Caki2 (cell line): ENCODE measurements around the gene MTHFR. TPM values are rescaled to one million over a fixed set of nuclear protein-coding genes. Genes with fewer than 3 reads are reported as not detected.

ENCODE experiments used
- DNase-seq: peaks from one replicate; pipeline ENCODE4 v3.0.0-alpha.2; 2015; ENCODE audit warnings: low read depth
- in situ Hi-C: cut with HindIII; loops from 2 replicates; pipeline ENCODE4 v1.10.0; 2016; ENCODE audit warnings: low sequenced_read_pairs, low pct_unique_long_range_greater_than_20kb, mixed read lengths
- total RNA-seq: library from RNA; depleted of rRNA; stranded (reverse); fragments of >200 nt; shearing (Covaris generic); gene quantifications from 2 replicates; pipeline ENCODE4 v1.2.3, GENCODE V29; 2014; ENCODE audit warnings: low replicate concordance

The MTHFR gene
- total RNA-seq, 1 experiment from 2014 or later, result 12.0 TPM

- DNase-seq, result no peak
- in situ Hi-C loops, result no loop called here
Observed at GRCh38 chr1:11770011-11770410, 35.8 kb downstream of the MTHFR start.

GRCh38 chr1:11769274-11769673 lies 36.5 kb downstream of the MTHFR start:
- in situ Hi-C loops, result no loop called here
- no peak for DNase-seq

GRCh38 chr1:11768821-11769220 lies 36.9 kb downstream of the MTHFR start:
- DNase-seq, result no peak
- in situ Hi-C loops, result no loop called here

- in situ Hi-C loops, result no loop called here
- no peak for DNase-seq
Observed at GRCh38 chr1:11767922-11768704, 37.7 kb downstream of the MTHFR start.

- in situ Hi-C loops, result no loop called here
- DNase-seq, result no peak
Observed at GRCh38 chr1:11766429-11766776, 39.4 kb downstream of the MTHFR start.

- in situ Hi-C loops, result no loop called here
- DNase-seq, result no peak
Observed at GRCh38 chr1:11765661-11766428, 39.9 kb downstream of the MTHFR start.

- in situ Hi-C loops, result no loop called here
Observed at GRCh38 chr1:11764519-11764918, 41.2 kb downstream of the MTHFR start.

DNA sequence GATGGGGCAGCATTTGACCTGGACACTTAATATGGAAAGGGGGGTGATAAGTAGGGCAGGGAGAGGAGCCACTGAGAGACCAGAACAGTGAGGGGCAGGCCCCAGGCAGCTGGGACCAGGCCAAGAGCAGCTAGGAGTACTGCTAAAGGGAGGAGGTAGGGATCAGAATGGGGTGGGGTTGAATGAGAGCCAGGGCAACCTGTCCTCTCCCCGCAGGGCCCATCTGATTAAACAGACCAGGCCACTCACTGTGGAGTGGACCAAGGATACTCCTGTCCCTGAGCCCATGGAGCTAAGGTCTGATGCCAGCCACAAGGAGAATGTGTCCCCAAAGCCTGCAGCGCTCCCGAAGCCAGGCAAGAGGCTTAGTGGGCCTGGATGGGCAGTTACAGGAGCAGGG lies 41.6 kb downstream of the MTHFR start:
- no peak for DNase-seq
- in situ Hi-C loops, result no loop called here

More at GRCh38 chr1:11764519-11764918, 41.2 kb downstream of the MTHFR start:
- no peak for DNase-seq

GRCh38 chr1:11761988-11762406 lies 43.8 kb downstream of the MTHFR start, which contains the start of gene C1orf167:
Gene C1orf167 (plus strand): TSS chr1:11762193. CDS start chr1:11764401, 2,208 bp downstream.
- in situ Hi-C loops, result no loop called here
- DNase-seq, result no peak

- no peak for DNase-seq
- in situ Hi-C loops, result no loop called here
Observed at GRCh38 chr1:11761285-11761684, 44.5 kb downstream of the MTHFR start.

GRCh38 chr1:11759791-11760190 lies 46.0 kb downstream of the MTHFR start:
- no peak for DNase-seq
- in situ Hi-C loops, result no loop called here

DNA sequence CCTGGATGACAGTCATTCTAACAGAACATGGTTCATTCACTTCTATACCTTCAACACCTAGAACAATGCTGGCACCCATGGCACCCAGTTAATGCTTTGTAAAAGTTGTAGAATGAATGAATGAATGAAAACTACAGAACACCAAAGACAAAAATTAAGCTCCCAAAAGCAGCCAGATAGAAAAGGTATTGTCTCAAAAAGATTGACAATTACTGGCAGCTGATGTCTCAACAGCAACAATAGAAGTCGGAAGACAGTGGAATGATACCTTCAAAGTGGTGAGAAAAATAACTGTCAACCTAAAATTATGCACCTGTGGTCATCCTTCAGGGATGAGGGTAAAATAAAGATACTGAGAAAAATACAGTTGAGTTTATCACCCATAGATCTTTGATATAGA lies 48.7 kb downstream of the MTHFR start:
- no peak for DNase-seq
- in situ Hi-C loops, result no loop called here

DNA sequence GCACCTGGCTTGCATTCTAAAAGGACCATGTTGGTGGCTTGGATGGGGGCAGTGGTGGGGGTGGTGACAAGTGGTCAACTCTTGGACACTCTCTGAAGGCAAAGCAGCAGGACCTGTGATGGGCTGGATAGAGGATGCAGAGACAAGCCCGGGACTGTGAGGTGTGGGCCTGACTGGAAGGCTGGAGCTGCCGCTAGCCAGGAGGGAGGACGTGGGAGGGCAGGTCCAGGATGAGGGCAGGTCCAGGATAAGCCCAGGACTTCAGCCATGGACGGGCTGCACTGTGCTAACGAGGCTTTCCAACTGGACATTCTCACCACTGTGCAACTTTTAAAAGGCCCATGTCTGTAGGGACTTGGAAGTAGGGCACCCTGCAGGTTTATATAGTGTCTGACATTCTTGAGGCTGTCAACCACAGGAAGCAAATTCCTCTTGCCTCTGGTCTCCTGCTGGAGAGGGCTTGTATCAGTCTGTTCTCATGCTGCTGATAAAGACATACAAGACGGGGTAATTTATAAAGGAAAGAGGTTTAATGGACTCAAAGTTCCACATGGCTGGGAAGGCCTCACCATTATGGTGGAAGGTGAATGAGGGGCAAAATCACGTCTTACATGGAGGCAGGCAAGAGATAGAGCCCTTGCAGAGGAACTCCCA lies 52.1 kb downstream of the MTHFR start:
- no peak for DNase-seq
- in situ Hi-C loops, result no loop called here

- in situ Hi-C loops, result no loop called here
- DNase-seq, result no peak
Observed at GRCh38 chr1:11752359-11753088, 53.2 kb downstream of the MTHFR start.

DNA sequence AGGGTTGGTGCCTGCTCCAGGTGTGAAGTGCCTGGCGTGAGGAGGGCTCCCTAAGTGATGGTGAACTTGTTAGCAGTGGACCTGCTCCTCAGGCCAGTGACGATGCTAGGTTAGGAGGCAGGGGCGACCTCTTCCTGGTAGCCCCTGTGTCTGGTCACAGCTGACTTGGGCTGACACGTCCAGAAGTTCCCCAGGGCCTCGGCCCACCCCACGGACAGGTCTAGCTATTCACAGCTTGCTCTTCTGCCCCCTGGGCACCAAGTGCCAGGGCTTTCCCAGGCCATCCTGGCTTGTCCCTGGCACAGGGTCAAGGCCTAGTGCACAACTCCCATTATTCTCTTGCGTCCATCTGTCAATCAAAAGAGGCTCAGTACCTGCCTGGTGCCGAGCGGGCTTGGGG lies 54.7 kb downstream of the MTHFR start:
- in situ Hi-C loops, result no loop called here
- DNase-seq, result no peak

GRCh38 chr1:11749996-11750395 lies 55.8 kb downstream of the MTHFR start:
- in situ Hi-C loops, result no loop called here
- no peak for DNase-seq

GRCh38 chr1:11749203-11749689 lies 56.5 kb downstream of the MTHFR start:
- in situ Hi-C loops, result no loop called here
- DNase-seq, result peak; percentile 46
